ENCODE results near the gene CEMIP.
"Not testable (repeated sequence)": the region's sequence is repeated elsewhere in the genome, so short reads cannot be mapped to it uniquely, and the experiment has no call there.

Gene CEMIP

DNA sequence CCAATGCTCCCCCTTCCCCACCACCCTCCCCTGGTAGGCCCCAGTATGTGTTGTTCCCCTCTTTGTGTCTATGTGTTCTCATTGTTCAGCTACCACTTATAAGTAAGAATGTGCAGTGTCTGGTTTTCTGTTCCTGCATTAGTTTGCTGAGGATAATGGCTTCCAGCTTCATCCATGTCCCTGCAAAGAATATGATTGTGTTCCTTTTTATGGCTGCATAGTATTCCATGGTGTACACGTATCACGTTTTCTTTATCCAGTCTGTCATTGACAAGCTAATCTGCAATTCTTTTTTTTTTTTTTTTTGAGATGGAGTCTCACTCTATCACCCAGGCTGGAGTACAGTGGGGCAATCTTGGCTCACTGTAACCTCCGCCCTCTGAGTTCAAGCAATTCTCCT lies 15.9 kb upstream of the CEMIP start:
- DNase-seq = not testable (repeated sequence)

DNA sequence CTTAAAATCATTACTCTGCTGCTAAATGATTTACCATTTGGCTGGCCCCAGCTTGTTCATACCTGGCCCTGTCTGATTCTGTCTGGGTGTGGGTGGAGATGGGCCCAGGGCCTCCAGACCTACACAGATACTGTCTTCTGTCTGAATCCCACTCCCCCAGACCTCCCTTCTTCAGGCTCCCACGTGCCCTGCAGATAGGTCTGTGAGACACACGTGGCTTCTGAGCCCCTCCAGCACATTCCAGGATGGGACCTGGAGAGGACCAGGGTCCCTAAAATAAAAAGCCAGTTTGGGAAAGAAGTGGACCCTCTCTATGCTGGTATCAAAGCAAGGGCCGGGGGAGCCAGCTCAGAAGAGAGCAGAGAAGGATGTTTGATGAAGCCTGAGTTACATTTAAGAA lies 14.6 kb upstream of the CEMIP start:
- no peak for DNase-seq

DNA sequence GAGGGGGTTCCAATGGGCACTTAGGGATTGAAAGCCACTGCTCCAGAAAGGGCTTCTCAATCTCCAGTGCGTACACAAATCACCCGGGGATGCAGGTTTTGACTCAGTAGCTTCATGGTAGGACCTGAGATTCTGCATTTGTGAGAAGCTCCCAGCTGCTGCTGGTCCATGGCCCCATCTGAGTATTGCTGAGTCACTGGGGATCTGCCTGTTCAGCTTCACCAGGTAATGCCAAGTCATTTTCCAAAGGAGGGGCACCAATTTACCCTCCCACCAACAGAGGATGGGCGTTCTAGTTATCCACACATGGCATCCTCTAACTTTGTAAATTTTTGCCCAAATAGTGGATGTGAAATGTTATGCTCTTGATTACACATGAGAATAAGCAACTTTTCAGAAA lies 12.9 kb upstream of the CEMIP start:
- no peak for DNase-seq

DNA sequence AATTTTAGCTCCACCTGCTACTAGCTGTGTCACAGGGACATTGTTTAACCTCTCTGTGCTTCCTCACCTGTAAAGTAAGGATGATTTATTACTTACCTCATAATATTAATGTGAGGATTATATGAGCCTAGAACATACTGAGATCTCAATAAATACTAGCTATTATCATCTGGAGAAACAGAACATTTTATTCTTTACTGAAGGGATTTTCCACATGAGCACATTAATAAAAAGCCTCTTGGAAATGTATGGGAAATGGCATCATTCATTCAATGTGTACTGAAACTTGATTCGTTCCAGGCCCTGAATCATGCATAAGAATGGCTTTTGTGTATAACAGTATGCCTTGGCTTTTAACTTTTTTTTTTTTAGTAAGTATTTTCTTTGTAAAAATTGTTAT lies 11.0 kb upstream of the CEMIP start:
- DNase-seq = no peak

DNA sequence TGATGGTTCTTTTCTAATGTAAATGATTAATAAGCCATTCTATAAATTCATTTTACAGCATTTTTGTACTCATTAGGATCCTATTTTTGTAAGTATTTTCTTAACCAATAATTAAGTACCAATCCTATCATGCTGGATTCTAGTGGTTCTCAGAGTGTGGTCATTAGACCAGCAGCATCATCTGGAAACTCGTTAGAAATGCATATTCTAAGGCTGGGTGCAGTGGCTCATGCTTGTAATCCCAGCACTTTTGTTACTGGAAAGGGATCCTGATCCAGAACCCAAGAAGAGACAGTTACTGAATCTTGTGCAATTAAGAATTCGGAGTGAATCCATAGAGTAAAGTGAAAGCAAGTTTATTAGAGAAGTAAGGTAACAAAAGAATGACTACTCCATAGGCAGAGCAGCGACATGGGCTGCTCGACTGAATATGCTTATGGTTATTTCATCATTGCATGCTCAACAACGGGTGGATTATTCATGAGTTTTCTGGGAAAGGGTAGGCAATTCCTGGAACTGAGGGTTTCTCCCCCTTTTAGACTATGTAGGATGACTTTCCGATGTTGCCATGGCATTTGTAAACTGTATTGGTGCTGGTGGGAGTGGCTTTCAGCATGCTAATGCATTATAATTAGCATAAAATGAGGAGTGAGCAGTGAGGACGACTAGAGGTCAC lies 9.9 kb upstream of the CEMIP start:
- DNase-seq = no peak

DNA sequence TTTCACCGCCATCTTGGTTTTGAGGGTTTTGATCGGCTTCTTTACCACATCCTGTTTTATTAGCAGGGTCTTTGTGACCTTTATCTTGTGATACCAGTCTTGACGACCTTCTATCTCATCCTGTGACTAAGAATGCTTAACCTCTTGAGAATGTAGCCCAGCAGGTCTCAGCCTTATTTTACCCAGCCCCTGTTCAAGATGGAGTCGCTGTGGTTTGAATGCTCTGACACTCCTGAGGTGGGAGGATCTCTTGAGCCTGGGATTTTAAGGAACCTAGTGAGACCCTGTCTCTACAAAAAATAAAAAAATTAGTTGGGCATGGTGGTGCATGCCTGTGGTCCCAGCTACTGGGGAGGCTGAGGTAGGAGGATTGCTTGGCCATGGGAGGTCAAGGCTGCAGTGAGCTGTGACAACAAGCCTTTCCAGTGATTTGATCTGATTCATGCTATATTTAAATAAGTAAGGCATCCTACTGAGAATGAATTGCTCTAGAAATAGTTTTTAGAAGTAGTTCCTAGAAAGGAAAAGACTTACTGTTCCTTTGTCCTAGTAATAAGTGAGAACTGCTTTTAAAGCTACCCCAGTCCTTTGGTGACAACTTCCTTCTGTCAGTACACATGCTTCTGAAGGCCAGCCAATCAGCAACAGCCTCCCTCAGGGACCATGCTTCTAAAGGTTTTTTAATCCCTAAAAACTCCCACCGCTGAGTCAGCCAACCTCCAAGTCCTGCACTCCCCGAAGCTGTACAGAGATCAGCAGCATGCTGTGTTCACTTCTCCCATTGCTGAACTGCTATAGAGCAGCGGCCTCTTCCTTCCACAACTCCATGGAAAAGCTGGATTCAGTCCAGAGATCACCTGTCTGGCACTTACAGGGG lies 9.1 kb upstream of the CEMIP start:
- no peak for DNase-seq

DNA sequence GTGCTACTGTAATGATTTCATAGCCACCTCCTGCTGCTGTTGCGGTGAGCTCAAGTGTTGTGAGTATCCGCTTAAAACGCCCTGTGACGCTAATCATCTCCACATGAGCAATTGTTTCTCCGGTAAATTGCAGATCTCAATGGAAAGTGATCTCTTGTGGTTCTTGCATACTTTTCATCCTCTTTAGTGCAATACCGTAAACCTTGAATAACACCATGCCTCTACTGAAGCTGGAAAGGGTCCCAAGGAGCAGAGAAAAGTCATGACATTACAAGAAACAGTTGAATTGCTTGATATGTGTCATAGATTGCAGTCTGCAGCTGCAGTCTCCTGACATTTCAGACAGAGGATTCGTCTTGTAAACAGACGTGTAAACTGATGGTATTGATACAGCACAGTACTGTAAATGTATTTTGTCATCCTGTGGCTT lies 6.0 kb upstream of the CEMIP start:
- no peak for DNase-seq

DNA sequence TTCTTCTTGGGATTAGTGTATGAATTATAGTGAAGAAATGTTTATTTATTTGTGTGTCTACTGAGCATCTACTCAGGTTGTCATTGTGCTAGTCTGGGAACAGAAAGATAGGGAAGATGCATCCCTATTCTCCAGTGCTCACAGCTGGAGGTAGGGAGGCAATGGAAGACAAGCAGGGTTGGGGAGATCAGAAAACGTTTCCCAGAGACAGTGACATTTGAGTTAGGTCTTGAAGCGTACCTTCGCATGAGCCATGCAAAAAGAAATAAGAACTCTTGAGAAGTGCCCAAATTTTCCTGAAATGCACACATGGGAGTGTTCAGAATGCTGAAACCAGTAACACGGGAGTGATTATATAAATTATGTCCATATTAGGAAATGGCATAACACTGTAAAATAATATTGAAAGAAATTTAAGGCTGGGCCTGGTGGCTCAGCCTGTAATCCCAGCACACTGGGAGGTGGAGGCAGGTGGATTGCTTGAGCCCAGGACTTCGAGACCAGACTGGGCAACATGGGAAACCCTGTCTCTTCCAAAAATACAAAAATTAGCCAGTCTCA lies 5.3 kb upstream of the CEMIP start:
- DNase-seq = no peak

DNA sequence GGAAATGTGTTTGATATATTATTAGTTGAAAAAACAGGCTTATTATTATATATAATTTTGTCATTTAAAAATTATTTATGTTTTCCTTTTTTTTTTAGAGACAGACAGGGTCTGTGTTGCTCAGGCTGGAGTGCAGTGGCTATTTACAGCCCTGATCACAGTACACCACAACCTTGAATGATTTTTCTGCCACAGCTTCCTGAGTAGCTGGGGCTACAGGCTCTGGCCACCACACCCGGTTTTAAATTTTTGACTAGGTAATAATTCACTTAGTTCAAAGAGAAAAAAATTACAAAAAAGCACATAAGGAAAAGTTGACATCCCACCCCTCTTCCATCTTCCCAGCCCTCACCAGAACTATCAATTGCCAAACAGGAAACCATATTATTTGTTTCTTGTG lies 4.7 kb upstream of the CEMIP start:
- DNase-seq = no peak

DNA sequence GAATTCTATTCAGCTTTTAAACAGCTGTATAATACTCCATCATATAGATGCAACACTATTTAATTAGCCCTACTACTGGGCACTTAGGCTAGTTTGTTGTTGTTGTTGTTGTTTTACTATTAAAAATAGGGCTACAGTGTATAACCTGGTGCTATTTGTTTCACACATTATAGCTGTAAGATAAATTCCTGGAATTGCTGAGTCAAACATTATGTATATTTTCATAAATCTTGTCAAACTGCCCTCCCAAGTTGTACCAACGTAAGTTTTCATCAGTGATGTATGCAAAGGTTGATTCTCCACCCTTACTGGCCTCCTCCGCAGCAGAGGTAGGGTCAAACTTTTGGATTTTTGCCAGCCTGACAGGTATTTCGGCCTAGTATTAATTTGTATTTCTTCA lies 3.8 kb upstream of the CEMIP start:
- DNase-seq = no peak

DNA sequence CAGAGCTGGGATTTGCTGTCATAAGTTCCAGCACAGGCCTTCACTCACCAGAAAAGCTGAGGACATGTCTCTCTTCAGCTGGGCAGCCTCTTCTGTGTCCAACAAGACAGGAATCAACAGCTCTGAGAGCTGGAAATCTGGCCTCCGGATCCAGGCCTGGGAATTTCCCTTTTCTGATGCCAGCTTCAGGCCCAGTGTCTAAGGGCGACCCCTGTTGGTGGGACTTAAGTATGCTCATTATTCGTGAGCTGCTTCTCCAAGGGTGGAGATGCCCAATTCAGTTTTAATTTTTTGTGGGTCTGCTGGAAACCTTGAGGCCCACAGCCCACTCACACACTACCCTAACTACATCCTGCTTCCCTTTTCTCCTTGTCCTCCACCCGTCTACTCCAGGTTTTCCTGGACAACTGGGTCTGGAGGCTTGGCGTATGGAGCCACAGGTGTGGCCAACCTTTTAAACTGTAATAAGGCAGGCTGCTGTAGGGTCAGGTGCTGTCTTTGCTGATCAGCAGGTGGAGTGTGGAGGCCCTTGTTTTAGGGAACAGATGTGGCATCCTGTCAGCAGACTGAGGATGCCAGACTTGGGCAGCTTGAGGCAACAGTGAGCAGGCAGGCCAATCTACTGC lies 2.6 kb upstream of the CEMIP start:
- peak; percentile 39 to 44 for DNase-seq

DNA sequence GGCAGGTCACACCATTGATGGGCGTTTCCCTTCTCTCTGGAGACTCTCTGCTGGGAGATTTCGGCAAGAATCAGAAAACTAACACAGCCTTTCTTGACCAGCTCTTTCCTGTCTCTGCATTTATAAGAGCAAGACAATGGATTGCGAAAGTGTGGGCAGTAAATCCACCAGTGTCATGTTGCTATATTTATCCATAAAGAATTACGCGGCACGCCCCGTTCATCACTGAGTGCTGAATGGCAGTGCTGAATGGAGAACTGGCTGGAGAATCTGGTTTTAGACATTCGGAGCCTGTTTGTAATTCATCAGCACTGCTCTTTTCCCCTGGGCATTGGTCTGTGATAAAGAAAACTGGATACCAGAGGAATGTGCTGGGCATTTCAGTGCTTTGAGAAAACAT lies 2.0 kb upstream of the CEMIP start:
- peak in 1 of 2 experiments; percentile 10 for DNase-seq

DNA sequence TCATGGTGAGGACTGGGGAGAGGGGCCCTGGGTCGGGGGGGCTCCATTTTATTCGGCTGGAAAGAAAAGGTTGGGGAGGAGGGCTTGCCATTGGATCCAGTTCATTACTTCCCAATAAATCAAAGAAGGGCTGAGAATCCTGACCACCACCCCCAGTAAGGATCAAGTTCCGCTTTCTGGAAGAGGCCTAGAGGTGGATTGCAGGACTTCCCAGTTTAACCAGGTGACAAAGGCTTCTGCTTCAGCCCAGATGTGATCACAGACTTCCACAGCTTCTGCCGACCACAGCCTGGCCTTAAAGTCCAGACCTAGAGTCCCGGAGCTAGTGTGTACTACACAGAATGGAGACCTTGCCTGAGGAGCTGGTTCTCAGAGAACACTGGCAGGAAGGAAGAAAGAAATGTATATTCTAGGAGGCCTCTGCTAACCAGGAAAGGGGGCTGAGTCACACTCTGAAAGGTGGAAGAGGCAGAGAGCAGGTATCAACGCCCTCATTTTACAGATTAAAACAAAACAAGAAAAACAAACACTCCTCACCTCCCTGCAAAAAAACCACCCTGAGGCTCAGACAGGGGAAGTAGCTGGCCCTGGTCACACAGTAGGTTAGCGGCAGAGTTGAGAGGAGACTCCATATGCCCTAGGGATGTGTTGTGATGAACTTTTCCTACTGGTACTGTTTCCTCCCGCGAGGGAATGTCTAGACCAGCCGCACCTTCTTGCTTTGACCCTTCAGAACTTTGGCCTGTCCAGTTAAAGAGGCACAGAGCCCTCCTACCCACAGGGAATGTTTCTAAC lies 1.1 kb upstream of the CEMIP start:
- no peak for DNase-seq

DNA sequence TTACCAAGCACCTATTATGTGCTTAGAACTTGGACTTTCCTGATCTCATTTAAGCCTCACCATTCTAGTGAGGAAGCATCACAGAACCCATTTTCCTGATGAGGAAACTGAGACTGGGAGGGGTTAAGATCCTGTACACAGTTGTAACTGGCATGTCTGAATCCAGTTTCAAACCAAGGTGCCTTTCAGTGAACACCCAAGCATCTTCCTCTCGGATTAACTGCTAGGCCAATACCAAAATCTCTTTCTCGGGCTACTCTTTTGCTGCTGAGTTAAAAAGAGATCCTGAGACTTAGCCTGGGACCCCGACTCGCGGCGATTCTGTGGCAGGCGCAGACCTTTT lies 578 bp upstream of the CEMIP start:
- DNase-seq = no peak

DNA sequence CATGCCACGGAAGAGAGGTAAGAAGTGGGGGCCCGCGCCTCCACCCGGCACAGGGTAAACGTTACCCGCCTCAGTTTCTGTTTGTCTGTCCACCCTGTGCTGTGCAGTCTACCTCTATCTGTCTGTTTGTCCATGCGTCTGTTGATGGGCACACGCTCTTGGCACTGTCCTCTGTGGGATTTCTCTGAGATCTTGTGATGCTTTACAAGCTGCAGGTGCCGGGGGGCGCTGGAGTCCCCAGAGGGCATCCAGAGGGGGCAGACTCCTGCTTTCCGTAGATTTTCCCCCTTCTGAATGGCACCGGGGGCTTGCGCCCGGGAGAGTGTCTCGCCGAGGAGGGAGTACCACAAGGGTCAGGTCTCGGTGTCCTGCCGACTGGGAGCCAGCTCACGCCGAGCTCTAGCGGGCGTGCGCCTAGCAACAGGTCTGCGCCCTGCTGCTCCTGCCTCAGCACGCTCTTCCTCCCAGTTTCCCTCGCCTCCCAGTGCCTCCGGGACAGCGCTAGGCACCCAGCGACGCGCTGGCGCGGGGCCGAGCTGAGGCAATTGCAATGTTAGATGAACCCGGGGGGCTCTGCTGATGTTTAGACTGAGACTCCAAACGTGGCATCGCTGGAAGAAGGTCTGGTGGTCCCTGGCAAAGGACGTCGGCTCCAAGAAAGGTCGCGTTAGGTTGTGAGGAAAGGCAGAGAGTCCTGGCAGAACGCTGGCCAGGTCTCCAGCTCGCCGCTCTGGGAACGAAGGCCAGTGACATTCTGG lies 667 bp downstream of the CEMIP start:
- DNase-seq = no peak

DNA sequence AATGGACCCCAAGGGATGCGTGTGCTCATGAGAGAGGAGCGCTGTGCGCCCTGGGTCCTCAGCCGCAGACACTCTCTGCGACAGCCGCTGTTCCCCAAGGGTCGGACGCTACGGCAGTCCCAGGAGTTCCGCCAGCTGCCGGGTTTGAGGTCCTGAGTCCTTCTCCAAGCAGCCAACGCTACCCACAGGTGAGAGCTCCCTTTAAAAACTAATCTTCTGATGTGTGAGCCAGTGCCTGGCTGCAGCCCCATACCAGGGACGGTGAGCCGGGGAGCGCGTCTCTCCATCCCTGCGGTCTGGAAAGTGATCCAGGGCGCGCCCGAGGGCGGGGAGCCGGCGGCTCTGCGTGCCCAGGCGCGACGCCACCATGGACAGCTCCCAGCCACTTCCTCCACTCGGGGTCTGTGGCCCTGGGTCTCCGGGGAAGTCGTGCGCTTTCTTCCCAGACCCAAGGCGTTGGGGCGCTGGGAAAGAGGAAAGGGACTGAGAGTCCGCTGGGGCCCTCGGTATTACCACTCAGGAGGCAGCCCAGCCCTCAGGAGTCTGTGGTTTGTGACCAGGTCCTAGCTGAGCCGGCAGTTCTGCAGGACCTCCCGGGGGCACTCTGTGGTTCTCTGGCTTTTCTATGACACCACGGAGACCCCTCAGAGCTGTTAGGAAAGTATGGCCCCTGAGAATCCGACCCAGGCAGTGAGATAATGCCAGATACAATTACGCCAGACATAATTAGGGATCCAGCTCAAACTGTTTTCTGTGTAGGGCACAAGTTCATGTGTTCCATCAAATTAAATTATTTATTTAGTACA lies 1.4 kb downstream of the CEMIP start:
- DNase-seq = no peak

DNA sequence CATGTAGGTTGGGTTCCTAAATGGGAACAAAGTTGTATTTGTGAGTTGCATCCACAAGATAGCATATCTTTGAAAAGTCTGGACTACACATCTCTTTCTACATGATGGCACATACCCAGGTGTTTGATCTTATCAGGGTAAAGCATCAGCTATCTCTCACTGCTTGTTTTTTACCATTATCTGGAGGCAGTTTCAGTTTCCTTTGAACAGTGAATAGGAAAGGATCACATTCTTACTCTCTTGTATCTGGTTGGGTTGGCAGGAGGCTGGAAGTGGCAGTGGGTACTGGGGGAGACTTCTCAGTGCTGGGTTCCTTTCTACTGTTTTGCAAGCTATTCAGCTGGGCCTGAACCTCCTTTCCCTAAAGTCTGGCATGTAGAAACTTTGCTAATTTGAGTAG lies 4.1 kb downstream of the CEMIP start:
- no peak for DNase-seq

DNA sequence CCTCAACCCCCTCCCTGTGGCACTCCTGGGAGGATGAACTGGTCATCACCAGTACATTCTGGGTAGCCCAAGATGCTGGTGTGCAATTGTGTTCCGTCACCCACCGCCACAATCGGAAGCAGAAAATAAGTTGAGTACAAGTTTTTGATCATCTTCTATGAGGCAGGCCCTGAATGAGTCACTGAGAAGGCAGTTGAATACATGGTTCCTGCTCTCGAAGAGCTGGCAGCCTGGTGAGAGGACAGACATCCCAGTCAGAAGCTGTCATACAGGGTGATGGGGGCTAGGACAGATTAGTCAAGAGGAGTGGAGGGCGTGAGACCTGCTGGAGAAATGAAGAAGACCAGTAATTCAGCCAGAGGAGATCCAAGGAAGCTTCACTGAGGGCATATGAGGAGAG lies 6.2 kb downstream of the CEMIP start:
- DNase-seq = no peak

DNA sequence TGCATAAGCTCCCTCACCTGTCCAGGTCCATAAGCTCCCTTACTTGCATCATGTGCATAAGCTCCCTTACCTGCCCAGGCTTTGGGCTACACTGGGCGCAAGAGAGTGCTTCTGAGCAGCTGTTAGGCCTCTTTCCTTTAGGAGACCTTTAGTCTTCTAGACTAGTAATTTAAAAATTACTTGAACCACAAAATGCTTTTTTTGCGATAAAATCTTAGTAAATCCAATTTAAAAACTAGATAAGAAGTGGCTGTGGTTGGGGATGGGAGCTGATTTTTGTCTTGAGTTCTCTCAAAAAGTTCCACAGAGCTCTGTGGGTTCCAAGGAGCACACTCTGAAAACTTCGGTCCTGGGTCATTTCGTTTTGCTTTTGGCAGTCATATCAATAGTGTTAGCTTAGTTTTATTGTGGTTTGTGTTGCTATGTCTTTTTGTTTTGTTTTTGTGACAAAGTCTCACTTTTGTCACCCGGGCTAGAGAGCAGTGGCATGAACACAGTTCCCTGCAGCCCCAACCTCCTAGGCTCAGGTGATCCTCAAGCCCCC lies 6.7 kb downstream of the CEMIP start:
- DNase-seq = no peak

DNA sequence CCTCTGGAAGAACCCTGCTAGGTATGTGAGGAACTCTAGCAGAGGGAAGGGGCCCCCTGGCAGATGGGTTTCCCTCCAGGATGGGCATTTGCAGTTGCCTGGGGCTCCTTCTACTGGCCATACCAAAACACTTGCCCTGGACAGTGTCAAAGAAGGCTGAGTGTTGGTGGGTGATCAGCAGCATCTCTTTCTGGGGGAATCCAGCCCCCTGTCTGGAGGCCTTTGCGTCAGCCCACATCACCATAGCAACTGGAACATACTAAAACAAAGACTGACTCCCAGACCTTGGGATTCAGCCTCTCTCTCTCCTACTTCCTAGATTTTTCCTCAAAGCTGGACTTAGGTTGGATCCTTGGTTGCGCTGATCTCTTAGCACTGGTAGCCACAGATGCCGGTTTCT lies 8.1 kb downstream of the CEMIP start:
- DNase-seq = no peak

DNA sequence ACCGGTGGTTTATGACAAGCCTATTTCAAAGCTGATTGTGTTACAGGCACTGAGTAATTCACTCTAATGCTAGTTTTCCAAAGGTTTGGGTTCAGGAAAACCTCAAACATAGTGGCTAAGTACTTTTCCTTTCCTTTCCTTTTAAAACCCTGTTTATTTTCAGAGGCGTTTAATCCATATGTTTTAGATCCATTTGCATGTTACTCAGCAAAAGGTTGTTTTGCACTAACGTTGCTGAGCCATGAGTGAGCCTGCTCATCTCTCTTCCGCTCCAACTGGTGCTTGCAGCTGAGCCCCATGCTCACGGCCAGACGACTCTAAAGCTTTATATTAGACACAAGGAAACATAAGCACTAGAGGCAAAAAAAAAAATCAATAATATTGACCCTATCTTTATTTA lies 9.4 kb downstream of the CEMIP start:
- DNase-seq = no peak
